HK-2 (cell line): ENCODE data around the gene ESAM.

Experiments used
- DNase-seq: peaks from one replicate; pipeline ENCODE4 v3.0.0-alpha.2; 2018; ENCODE audit not compliant: unreplicated experiment

The ESAM gene, protein sequence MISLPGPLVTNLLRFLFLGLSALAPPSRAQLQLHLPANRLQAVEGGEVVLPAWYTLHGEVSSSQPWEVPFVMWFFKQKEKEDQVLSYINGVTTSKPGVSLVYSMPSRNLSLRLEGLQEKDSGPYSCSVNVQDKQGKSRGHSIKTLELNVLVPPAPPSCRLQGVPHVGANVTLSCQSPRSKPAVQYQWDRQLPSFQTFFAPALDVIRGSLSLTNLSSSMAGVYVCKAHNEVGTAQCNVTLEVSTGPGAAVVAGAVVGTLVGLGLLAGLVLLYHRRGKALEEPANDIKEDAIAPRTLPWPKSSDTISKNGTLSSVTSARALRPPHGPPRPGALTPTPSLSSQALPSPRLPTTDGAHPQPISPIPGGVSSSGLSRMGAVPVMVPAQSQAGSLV

DNA sequence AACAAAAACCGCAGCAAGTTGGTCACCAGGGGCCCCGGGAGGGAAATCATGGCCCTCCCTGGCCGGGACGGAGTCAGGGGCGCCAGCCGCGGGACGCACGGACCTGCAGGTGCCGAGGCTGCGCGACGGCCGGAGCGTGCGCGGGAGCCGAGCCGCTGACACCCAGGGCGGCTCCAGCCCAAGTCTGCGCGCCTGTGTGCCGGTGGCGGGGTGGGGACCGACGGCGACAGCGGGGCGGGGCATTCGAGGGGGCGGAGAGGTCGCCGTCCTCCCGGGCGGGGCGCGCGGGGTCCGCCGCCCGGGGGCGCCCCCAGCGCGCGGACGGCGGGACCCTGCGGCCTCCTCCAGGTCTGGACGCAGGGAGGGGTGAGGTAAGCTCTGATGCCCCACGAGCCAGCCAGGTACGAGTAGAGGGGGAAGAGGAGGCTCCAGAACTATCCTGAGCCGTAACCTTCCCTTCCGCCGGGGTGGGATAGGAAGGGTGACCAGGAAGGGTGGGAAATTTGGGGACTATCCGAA lies at the start of gene ESAM:
Gene ESAM (minus strand): TSS at position 186 of the 519 bp plus-strand sequence. CDS start 136 bp downstream, at position 50.
- no peak for DNase-seq

DNA sequence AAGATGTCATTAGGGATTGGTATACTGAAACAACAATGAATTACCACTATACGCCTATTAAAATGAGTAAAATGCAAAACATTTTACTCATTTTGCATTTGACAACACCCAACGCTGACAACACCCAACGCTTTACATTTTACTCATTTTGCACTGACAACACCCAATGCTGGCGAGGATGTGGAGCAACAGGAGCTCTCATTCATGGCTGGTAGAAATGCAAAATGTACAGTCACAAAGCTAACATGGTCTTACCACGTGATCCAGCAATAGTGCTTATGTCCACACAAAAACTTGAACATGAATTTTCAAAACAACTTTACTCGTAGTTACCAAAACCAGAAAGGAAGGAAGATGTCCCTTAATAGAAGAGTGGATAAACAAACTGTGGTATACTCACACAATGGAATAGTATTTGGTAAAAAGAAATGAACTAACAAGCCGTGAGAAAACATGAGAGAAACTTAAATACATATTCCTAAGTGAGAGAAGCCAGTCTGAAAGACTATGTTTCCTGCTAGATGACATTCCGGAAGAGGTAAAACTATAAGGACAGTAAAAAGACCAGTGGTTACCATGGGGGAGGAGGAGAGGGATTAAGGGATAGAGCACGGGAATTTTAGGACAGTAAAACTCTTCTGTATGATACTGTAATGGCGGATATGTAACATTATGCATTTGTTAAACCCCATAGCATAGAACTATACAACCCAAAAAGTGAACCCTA lies 49.5 kb upstream of the ESAM start:
- no peak for DNase-seq

DNA sequence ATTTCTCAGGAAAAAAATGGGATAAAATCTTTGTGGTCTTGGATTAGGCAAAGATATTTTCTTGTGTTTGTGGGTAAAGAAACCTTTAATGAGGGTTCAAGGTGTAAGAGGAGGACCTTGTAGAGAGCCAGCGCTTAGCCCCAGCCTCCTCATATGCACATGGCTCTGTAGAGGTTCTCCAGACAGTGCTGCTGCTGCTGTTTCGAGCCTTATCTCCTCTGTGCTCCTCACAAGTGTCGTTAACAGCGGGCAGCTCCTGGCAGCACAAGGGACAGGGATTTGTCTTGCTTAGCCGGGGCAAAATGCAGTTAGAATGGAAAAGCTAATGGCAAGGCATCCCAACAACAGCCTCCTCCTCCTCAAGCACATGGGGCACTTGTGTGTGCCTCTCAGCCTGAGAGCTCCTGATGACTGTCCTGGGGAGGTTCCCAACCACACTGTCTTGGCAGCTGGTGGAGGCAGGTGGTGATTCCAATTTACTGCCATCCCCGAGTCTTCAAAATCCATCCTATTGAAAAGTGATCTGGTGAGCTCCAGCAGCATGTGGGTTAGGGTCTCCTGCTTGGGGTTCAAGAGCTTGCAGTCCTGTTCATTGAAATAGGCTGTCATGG lies 45.7 kb upstream of the ESAM start:
- DNase-seq = no peak

DNA sequence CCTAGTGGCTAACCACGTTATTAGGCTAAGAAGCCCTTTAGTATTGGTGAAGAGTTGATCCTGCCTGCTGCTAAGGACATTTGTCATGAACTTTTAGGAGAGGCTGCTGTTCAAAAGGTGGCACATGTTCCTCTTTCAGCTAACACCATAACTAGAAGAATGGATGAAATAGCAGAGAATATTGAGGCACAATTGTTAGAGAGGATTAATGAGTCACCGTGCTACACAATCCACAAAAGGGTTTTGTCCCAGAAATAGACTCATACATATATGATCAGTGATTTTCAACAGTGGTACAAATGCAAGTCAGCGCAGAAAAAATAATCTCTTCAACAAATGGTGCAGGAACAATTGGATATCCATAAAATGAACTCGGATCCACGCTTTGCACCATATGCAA lies 45.1 kb upstream of the ESAM start:
- no peak for DNase-seq

DNA sequence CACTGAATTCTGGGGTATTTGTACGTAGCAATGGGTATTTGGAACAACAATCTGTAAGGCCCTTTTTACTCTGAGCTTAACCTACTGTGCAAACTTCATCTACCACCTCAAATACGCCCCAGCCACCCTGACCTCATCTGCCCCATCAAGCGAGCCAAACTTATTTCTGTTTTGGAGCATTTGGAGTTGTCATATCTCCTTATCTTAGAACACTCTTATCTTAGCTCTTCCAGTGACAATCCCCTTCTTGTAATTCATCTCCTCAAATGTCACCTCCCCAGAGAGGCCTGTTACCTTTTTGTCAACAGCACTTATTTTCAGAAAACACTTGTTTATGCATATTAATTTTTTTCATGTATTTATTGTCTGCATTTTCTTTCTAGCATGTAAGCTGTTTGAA lies 42.8 kb upstream of the ESAM start:
- no peak for DNase-seq

DNA sequence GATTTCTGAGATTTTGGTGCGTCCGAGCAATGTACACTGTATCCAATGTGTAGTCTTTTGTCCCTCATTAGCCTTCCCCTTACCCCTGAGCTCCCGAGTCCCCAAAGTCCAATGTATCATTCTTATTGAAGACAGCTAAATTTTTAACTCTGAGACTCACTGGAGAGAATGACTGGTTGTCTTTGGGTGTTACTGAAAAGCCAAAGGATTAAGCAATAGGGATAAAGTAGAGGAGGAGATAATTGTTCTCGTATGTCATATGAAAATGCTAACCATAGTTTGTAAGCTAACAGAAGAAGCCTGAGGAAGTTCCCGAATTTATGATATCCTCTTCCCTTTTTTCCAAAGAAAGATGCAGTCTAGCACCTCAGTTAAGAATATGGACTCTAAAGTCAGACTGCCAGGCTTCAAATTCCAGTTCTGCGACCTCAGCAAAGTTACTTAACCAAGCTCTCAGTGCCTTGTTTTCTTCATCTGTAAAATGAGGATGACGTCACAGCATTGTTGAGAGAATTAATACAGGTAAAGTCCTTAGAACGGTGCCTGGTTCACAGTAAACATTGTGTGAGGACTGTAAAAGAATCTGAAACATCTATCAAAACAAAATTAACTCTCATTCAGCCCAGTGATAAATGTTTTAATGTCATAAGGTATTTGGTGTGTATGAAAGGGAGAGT lies 39.7 kb upstream of the ESAM start:
- DNase-seq = no peak

DNA sequence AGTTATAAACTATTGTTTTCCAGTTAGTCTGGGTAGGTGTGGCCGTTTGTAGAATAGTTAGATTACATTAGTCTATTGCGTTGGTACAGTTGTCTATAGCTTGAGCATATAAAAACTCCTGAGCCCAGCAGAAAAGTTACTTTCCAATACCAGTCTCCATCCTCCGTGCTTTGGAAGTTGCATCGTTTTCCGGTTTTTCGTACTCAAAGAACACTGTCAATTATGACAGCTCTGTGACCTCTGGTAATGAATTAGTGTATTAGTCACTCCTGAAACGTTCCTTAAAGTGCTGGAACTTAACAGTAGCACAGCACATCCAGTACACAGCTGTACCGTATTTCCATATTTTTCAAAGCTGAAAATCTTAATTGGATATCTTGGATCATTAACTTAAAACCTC lies 38.9 kb upstream of the ESAM start:
- DNase-seq = no peak

DNA sequence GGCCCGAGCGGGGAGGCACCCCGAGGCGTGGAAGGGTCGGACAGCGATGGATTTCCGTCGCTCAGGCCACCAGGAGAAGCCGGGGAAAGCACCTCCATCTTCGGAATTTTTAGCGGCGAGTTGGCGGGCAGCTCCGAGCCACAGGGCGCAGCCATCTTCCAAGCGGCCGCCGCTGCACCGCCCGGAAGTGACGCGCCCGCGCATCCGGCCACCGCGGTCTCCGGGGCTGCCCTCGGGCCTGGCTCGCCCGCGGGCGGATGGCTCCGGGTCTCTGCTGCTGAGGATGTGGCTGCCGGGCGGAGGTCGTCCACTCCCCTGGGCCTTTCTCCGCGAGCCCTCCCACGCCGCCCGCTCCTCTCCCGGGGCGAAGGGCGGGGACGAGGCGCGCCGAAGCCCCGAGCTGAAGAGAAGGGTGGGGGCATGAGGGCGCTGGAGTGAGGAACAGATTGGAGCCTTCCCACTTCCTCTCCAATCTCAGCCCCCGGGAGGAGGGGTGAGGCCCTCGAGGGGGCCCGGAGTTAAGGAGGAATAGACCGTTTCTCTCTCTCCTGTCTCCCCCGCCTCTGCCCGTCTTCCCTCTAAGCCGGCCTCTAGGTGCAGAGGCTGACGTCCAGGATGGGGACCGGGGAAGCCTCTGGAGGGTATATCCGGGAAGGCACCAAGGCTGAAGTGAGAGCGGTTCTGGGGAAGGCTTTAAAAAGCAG lies 38.3 kb upstream of the ESAM start, which contains the start of gene MSANTD2:
Gene MSANTD2 (minus strand): TSS at position 181 of the 704 bp plus-strand sequence. CDS start 26 bp downstream, at position 155.
- DNase-seq = peak; percentile 70

DNA sequence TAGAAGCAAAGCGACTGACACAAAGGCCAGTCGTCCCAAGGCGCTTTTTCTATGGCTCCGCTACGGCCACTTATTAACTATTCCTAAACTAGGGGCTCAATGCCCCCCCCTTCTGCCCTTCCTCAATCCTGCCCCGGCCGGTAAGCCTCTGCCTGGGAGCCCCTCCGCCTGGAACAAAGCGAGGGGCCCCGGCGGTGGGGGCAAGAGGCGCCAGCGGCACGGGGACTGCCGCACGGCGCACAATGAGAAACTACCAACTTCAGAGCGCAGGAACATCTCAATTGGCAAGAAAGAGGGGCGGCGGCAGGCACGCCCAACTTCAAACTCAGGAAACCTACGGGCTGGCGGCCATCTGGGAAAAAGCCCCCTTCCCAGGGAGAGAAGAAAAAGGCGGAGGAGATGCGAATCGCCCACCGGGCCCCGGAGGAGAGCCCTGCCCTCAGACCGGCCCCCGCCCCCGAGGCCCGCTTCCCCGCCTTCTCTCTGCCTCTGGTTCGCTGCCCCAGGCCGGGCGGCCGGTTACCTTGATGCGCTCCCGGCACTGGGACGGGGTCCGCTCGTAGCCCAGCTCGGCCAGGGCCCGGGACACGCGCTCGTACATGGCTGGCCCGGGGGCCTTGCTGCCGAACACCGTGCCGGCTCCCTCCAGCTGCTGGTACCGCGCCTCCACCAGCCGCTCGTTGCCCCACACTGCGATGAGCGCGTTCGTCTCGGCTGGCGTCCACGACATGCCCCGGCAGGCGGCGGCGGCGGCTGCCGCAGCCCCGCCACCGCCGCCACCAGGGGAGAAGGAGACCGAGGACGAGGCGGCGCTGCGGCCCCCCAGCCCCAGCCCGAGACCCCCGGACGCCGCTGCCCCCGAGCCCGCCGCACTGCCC lies 37.5 kb upstream of the ESAM start:
- DNase-seq = peak; percentile 39

DNA sequence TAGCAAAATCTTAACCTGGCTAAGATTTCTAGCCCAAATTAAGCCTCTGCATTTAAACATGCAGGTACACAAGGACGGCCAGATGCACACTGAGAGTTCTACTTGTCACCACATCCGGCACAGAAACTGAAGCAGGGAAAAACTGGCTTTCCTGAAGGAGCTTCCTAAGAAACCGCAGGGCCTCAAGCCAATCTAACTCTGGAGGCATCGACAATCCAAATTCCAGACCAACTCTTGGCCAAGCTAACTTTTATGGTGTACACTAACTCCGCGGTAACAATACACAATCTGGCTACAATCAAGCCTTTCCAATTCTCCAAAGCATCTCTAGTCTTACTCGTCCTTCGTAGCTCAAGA lies 36.9 kb upstream of the ESAM start:
- DNase-seq = peak; percentile 28

DNA sequence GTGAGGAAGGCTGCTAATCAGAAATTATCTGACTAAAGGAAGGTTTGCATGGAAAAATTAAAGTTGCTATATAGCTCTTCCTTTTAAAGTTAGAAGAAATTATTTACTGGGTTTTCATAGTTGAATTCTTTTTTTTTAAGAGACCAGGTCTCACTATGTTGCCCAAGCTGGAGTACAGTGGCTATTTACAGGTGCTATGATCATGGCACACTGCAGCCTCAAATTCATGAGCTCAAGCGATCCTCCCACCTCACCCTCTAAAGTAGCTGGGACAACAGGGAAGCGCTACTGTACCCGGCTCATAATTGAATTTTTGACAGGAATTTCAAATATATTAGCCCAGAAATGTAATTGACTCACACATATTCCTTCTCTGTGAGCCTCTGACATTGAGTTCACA lies 34.2 kb upstream of the ESAM start:
- DNase-seq = no peak

DNA sequence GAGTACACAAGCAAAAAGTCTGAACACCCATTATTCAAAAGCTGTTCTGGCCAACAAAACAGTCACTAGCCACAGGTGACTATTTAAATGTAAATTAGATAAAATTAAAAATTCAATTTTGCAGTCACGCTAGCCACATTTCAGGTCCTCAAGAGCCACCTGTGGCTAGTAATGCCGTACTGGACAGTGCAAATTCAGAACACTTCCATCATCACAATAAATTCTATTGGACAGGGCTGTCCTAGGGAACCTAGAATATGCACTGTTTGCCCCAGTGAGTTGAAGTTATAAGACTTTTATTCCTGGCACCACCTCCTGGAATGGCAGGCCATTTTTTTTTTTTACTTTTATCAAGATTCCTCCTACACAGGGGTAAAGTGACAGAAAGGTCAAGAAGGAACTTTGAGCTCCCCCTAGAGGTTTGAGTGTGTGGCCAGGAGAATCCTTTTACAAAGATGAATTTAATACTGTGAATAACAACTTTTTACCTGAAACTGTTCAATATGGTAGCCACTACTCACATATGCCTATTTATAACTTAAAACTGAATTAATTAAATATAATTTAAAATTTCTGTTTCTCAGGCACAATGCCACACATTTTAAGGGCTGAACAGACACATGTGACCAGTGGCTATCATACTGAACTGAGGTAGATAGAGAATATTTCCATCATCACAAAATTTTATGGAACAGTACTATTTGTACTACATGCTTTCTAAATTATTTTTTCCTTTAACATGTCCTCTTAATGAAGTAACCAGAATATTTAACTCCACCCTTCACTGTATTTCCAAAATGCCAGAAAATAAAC lies 31.6 kb upstream of the ESAM start:
- no peak for DNase-seq

DNA sequence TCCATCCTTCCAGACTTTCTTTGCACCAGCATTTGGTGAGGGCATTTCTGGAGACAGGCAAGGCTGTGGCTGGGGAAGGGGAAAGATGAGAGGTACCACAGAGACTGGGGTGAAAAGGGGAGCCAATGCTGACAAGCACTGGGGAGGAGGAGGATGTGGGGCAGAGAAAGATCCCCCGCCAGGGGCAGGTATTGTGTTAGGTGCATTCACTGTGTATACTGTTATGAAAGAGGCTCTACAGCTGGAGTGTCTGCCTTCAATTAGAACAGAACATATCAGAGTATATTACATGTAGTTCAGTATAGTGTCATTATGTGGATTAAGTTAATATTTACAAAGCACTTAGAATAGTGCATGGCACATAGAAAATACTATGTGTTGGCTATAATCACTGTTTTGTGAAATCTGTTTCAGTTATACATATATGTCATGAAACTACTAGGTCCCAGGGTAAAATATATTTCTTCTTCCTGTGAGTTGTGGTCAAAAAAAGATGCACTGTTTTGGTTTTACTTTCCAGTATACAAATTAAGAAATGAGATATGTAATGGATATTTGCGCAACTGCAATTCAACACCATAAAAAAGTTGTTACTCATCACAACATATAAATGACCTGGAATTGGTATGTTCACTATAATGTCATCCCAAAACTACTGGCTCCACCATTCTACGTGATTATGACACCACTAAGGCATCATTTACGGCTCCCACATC lies 29.7 kb upstream of the ESAM start:
- no peak for DNase-seq

DNA sequence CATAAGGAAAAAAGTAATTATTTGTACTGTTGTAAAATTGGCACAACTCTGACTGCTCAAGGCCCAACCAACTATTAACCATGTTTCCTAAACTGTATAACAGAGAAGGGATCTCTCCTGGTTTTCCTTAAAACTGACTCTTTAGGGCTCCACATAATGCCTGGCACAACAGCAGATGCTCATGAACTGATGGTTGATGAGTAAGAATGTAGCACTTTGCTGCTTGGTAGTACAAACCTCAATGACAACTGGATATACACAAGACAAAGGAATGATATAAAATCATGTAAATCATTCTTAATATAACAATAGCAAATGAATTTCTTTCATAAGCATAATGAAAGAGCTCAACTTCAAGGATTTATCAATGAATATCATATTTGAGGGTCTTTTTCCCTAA lies 26.4 kb upstream of the ESAM start:
- DNase-seq = no peak

DNA sequence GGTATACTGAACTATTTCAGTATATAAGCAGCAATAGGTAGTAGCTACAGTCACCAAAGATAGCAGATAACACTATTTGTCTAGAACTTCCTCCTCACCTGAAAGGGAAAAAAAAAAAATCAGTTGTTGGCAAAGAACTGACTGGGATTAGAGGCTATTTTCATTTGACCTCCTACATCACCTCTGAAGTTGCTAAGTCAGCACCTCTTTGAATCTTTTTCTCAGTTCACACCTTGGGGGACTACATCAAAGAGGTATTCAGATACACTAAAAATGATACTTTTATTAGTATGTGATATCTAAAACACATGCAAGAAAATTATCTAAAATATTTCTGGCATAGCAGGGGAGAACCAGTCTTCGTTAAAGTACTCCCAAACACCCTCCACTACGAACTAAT lies 22.0 kb upstream of the ESAM start:
- DNase-seq = no peak

DNA sequence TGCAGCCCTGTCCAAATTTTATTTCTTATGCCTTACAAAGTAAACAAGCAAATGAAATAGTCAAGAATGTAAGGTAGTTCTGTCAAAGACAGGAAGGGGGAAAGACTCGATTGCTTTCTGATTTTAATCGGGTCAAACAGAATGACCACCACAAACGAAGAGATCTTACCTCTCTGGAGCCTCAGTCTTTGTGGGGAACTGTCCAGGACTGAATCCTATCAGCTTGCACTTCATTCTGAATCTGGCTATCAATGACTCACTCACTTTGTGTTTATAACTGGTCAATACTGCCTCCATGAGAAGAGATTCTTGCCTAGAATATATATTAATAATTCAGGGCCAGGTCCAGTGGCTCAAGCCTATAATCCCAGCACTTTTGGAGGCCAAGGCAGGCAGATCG lies 20.9 kb upstream of the ESAM start:
- no peak for DNase-seq

DNA sequence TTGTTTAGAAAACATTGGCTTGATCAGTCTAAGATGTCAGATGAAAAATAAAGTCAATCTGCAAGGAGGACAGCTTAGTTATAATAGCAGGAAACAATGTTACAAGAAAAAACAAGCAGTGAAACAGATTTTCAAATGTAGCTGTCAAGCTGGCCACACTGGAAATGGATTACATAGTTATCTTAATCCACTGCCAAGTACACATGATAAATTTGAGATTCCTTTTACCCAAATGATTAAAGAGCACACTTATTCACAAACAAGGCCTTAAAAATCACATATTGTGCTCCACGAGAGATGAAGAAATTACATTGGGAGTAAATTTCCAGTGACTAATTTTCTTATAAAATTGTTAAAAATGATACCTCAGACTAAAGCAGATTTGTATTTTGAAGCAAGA lies 17.5 kb upstream of the ESAM start:
- no peak for DNase-seq

DNA sequence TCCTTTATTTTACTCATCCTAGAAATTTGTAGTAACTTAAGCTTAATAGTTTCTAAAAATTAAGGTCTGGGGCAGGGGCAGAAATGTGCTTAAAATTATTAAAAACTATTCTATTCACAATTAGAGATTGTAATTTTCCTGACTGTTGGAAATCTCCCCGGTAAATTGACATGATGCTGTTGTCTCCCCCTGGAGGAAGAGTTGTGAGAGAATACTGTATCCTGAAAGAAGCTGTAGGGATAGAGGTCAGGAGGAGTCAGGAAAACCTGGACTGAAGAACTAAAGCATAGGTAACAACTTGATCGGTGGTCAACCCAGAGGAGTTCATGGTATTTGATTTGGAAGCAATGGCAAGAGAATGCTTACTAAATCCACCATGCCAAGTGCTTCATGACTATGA lies 16.2 kb upstream of the ESAM start:
- no peak for DNase-seq
